Left lung (tissue), 10 donors: Measurements from ENCODE around the gene NFX1. TPM values are rescaled to one million over a fixed set of nuclear protein-coding genes. Genes with fewer than 3 reads are reported as not detected.
"Not testable (repeated sequence)": the region's sequence is repeated elsewhere in the genome, so short reads cannot be mapped to it uniquely, and the experiment has no call there.

ENCODE experiments used
- ATAC-seq: fragments of 200-7000 bp; cut with Tn5 transposase; one replicate; pipeline ENCODE4 v1.9.1; 2020; ENCODE audit warnings: moderate library complexity
- DNase-seq, 4 donors: peaks; one replicate each; pipeline ENCODE4 v3.0.0-alpha.2; 2013 to 2020
- H3K27ac ChIP-seq, 2 donors: fragments of 200-600 bp; sonication (generic) in 1 of 2; one replicate each; pipeline versions ENCODE4 v1.5.0 to v1.8.0; 2020 to 2021
- H3K27me3 ChIP-seq, 2 donors: fragments of 200-600 bp; sonication (generic) in 1 of 2; one replicate each; pipeline versions ENCODE4 v1.5.0 to v1.8.0; 2020 to 2021
- H3K36me3 ChIP-seq, 2 donors: fragments of 200-600 bp; sonication (generic) in 1 of 2; one replicate each; pipeline versions ENCODE4 v1.5.0 to v1.8.0; 2020 to 2021
- H3K4me1 ChIP-seq, 2 donors: fragments of 200-600 bp; one replicate each; pipeline ENCODE4 v1.8.0; 2021
- H3K4me3 ChIP-seq, 2 donors: fragments of 200-600 bp; sonication (generic) in 1 of 2; one replicate each; pipeline versions ENCODE4 v1.5.0 to v1.8.0; 2020 to 2021; ENCODE audit warnings: mild to moderate bottlenecking in 1 of 2
- H3K9me3 ChIP-seq, 2 donors: fragments of 200-600 bp; sonication (generic) in 1 of 2; one replicate each; pipeline versions ENCODE4 v1.5.0 to v1.8.0; 2020 to 2021
- intact Hi-C, 2 donors: fragments of 100-400 bp; cut with DNase I; formaldehyde crosslinking; loops; one replicate each; pipeline versions ENCODE4 v1.11.2 to v1.14.2; 2022
- polyA plus RNA-seq, 6 donors: library from polyadenylated mRNA; unstranded; fragments of 120-200 nt; gene quantifications; one replicate each; pipeline ENCODE4 v1.2.1, GENCODE V29; 2013; ENCODE audit not compliant: insufficient read length in 6 of 6
- total RNA-seq, 2 donors: library from RNA; stranded (reverse); fragmentation: NEBNext Ultra II Directional; extraction: Animal tissue kit (Norgen Biotek cat#: 25700); gene quantifications; one replicate each; pipeline ENCODE4 v1.2.1, GENCODE V29; 2021
- TF ChIP-seq, protein P1 (sequence below), 2 donors: fragments of 200-600 bp; sonication (generic) in 1 of 2; IDR thresholded peaks; one replicate each; pipeline versions ENCODE4 v1.5.0 to v1.8.0; 2021; ENCODE audit warnings: antibody characterized with exemption in 2 of 2
- donor health status: DM: no; HTN: yes; CAD: no.
- donor health status: DM: no; HTN: no; CAD: no.

The NFX1 gene
- total and polyA plus RNA-seq, 8 donors, result 32.0 to 43.2 (median 38.4) TPM

- ATAC-seq, result peak; percentile 65
- peaks cover 0 to 45% of the 10 kb centered on the region in 2 donors for H3K36me3 ChIP-seq
- intact Hi-C loops, result no loop called here
Measured at GRCh38 chr9:33354651-33355211, 64.4 kb downstream of the NFX1 start.

GRCh38 chr9:33355933-33356332, 65.6 kb downstream of the NFX1 start:
- ATAC-seq, result no peak
- H3K36me3 ChIP-seq, result peaks cover under 1 to 43% of the 10 kb centered on the region in 2 donors
- no peak for DNase-seq
- intact Hi-C loops, result no loop called here
- no peak overlapping the region for H3K4me3 ChIP-seq
- TF ChIP-seq, protein P1, sequence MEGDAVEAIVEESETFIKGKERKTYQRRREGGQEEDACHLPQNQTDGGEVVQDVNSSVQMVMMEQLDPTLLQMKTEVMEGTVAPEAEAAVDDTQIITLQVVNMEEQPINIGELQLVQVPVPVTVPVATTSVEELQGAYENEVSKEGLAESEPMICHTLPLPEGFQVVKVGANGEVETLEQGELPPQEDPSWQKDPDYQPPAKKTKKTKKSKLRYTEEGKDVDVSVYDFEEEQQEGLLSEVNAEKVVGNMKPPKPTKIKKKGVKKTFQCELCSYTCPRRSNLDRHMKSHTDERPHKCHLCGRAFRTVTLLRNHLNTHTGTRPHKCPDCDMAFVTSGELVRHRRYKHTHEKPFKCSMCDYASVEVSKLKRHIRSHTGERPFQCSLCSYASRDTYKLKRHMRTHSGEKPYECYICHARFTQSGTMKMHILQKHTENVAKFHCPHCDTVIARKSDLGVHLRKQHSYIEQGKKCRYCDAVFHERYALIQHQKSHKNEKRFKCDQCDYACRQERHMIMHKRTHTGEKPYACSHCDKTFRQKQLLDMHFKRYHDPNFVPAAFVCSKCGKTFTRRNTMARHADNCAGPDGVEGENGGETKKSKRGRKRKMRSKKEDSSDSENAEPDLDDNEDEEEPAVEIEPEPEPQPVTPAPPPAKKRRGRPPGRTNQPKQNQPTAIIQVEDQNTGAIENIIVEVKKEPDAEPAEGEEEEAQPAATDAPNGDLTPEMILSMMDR (IDR thresholded peaks at IDR 0.05), result no peak
- H3K27me3 ChIP-seq, result no peaks in the 10 kb centered on the region
- no peaks in the 10 kb centered on the region for H3K9me3 ChIP-seq
- no peak overlapping the region for H3K27ac ChIP-seq
- H3K4me1 ChIP-seq, result peaks cover 0 to 17% of the 10 kb centered on the region in 2 donors

More at GRCh38 chr9:33354651-33355211, 64.4 kb downstream of the NFX1 start:
- no peaks in the 10 kb centered on the region for H3K9me3 ChIP-seq
- no peaks in the 10 kb centered on the region for H3K27me3 ChIP-seq
- H3K4me3 ChIP-seq, result no peak overlapping the region
- TF ChIP-seq, protein P1 (IDR thresholded peaks at IDR 0.05), result no peak
- H3K27ac ChIP-seq, result peak overlapping the region; percentile 7 to 64
- H3K4me1 ChIP-seq, result peaks cover 0 to 21% of the 10 kb centered on the region in 2 donors
- no peak for DNase-seq

GRCh38 chr9:33358641-33359040, 68.3 kb downstream of the NFX1 start:
- Histone ChIP-seq H3K4me1 (peaks cover 0 to 17% of the 10 kb centered on the region in 2 donors), H3K36me3 (peaks cover 4 to 58% of the 10 kb centered on the region in 2 donors)
- H3K9me3 ChIP-seq, DNase-seq, H3K27me3 ChIP-seq, intact Hi-C loops, H3K4me3 ChIP-seq, H3K27ac ChIP-seq, ATAC-seq: not testable (repeated sequence)

DNA sequence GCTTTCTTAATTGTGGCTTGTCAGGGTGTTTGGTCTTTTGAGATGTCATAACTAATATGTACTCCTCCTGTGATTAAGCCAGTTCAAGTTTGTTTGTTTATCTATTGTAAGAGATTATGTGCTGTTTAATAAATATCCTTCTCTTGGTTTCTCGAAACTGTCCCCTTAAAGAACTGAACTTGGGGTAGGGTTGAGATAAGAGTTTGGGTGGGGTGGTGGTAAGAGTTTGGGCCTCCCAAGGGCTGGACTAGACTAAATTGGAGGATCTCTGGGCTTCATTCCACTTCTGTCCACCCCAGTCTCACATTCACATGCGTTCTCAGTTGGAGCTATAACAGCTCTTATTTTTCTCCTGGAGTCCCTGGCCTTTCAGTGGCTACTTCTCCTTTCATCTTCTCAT, 73.8 kb downstream of the NFX1 start:
- no peak for DNase-seq

DNA sequence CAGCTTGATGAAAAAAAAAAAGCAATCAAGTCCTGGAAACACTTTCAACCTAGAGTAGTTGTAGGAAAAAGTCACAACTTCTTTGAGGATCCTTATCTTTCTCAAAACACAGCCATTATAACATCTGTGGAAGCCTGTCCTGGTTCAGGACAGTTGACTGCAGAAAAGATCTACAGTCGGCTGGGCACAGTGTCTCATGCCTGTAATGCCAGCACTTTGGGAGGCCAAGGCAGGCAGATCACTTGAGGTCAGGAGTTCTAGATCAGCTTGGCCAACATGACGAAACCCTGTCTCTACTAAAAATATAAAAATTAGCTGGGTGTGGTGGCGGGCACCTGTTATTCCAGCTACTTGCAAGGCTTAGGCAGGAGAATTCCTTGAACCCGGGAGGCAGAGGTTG, 74.5 kb downstream of the NFX1 start:
- H3K36me3 ChIP-seq, result peaks cover 4 to 78% of the 10 kb centered on the region in 2 donors
- H3K4me3 ChIP-seq, ATAC-seq, intact Hi-C loops, H3K27me3 ChIP-seq, H3K4me1 ChIP-seq, DNase-seq, H3K9me3 ChIP-seq, H3K27ac ChIP-seq: not testable (repeated sequence)

More for the DNA sequence above, 73.8 kb downstream of the NFX1 start:
- H3K4me1 ChIP-seq, result no peaks in the 10 kb centered on the region
- H3K4me3 ChIP-seq, result no peak overlapping the region
- ATAC-seq, result no peak
- intact Hi-C loops, result no loop called here
- no peak overlapping the region for H3K27ac ChIP-seq
- TF ChIP-seq, protein P1 (IDR thresholded peaks at IDR 0.05), result no peak
- peaks cover 4 to 71% of the 10 kb centered on the region in 2 donors for H3K36me3 ChIP-seq
- no peaks in the 10 kb centered on the region for H3K27me3 ChIP-seq
- no peaks in the 10 kb centered on the region for H3K9me3 ChIP-seq

- Histone ChIP-seq H3K4me3 (no peak overlapping the region), H3K9me3 (no peaks in the 10 kb centered on the region), H3K36me3 (peaks cover 0 to 93% of the 10 kb centered on the region in 2 donors), H3K4me1 (no peaks in the 10 kb centered on the region), H3K27me3 (no peaks in the 10 kb centered on the region), H3K27ac (no peak overlapping the region)
- TF ChIP-seq, protein P1 (IDR thresholded peaks at IDR 0.05), result no peak
- ATAC-seq (no peak), DNase-seq (no peak)
- intact Hi-C loops, result no loop called here
Measured at GRCh38 chr9:33366979-33367480, 76.7 kb downstream of the NFX1 start.
